Neural crest cell (in vitro differentiated cells): ENCODE data around the gene RESP18. TPM values are rescaled to one million over a fixed set of nuclear protein-coding genes. Genes with fewer than 3 reads are reported as not detected.

Experiments
- DNase-seq: peaks from one replicate; pipeline ENCODE4 v3.0.0; 2021; ENCODE audit warnings: low read depth, mixed read lengths, low spot score
- H3K27ac Mint-ChIP-seq: one replicate; pipeline ENCODE4 v1.8.0; 2021; ENCODE audit warnings: mild to moderate bottlenecking, mixed read lengths; ENCODE audit not compliant: unreplicated experiment
- H3K27me3 Mint-ChIP-seq: 2 replicates; pipeline ENCODE4 v1.8.0; 2021; ENCODE audit warnings: low read depth, mild to moderate bottlenecking, mixed read lengths
- H3K36me3 Mint-ChIP-seq: 2 replicates; pipeline ENCODE4 v1.8.0; 2021; ENCODE audit warnings: low read depth, mild to moderate bottlenecking, mixed read lengths
- H3K4me1 Mint-ChIP-seq: 2 replicates; pipeline ENCODE4 v1.8.0; 2021; ENCODE audit warnings: mixed read lengths
- H3K4me3 Mint-ChIP-seq: one replicate; pipeline ENCODE4 v1.8.0; 2021; ENCODE audit warnings: mild to moderate bottlenecking, mixed read lengths
- H3K9me3 Mint-ChIP-seq: 2 replicates; pipeline ENCODE4 v1.8.0; 2021; ENCODE audit warnings: mixed read lengths
- total RNA-seq: library from RNA; stranded (reverse); gene quantifications from 2 replicates; pipeline ENCODE4 v1.2.1, GENCODE V29; 2021
- TF ChIP-seq, protein P1 (sequence below): fragments of 200-600 bp; sonication (generic); conservative IDR thresholded peaks from 2 replicates; pipeline ENCODE4 v1.5.0; 2021; ENCODE audit warnings: antibody characterized with exemption, mild to moderate bottlenecking

RESP18 gene
- total RNA-seq, 1 donor from 2014 or later: not detected

- Mint-ChIP-seq H3K4me3 (no peak overlapping the region), H3K4me1 (peaks cover 8% of the 10 kb centered on the region), H3K27me3 (peaks cover 70% of the 10 kb centered on the region), H3K27ac (no peak overlapping the region), H3K36me3 (no peaks in the 10 kb centered on the region), H3K9me3 (no peaks in the 10 kb centered on the region)
- TF ChIP-seq, protein P1, sequence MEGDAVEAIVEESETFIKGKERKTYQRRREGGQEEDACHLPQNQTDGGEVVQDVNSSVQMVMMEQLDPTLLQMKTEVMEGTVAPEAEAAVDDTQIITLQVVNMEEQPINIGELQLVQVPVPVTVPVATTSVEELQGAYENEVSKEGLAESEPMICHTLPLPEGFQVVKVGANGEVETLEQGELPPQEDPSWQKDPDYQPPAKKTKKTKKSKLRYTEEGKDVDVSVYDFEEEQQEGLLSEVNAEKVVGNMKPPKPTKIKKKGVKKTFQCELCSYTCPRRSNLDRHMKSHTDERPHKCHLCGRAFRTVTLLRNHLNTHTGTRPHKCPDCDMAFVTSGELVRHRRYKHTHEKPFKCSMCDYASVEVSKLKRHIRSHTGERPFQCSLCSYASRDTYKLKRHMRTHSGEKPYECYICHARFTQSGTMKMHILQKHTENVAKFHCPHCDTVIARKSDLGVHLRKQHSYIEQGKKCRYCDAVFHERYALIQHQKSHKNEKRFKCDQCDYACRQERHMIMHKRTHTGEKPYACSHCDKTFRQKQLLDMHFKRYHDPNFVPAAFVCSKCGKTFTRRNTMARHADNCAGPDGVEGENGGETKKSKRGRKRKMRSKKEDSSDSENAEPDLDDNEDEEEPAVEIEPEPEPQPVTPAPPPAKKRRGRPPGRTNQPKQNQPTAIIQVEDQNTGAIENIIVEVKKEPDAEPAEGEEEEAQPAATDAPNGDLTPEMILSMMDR: no peak
- DNase-seq: no peak
Observed at GRCh38 chr2:219344751-219345430, 12.3 kb upstream of the RESP18 start.

DNA sequence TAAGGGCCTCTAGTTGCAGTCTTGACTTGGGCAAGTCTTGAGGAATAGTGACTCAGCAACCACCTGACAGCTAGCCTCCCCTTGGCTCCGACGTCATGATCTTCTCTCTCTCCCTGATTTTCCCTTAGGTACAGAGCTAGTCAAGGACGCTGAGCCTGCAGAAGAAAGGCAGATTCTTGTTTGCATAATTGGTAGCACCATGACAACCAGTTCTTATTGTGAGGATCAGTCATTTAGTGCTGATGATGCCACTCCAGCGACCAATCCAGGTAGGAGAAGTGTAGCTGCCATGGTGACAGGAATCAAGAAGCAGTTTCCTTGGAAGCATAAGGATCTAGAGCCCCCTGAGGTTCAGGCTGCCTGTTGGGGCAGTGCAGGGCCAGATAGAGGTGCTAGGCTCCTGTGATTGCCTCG is 2.8 kb upstream of the RESP18 start:
- H3K27me3 Mint-ChIP-seq: peaks cover 97% of the 10 kb centered on the region
- H3K4me3 Mint-ChIP-seq: no peak overlapping the region
- H3K36me3 Mint-ChIP-seq: no peaks in the 10 kb centered on the region
- DNase-seq: no peak
- peaks cover 3% of the 10 kb centered on the region for H3K4me1 Mint-ChIP-seq
- H3K9me3 Mint-ChIP-seq: no peaks in the 10 kb centered on the region
- no peak overlapping the region for H3K27ac Mint-ChIP-seq
- TF ChIP-seq, protein P1: no peak

DNA sequence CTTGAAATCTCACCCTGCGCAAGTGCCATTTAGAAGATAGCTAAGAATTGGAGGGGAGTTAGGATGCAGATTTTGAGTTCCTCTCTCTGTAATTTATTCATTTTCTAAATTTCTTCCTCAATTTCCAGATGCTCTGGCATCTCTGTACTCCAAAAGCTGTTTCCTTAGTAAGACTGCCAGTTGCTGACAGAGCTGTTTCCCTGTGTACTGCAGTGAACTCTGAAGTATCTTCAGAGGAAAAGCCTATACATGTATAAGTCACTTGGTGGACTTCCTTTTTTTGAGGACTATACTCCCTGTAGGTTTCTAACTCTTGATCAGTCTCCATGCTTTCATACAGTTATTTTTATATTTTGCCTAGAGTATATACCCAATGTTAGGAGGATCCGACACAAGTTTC is 1.5 kb upstream of the RESP18 start:
- H3K27ac Mint-ChIP-seq: no peak overlapping the region
- H3K36me3 Mint-ChIP-seq: no peaks in the 10 kb centered on the region
- TF ChIP-seq, protein P1: no peak
- no peaks in the 10 kb centered on the region for H3K9me3 Mint-ChIP-seq
- H3K27me3 Mint-ChIP-seq: peaks cover 97% of the 10 kb centered on the region
- no peak for DNase-seq
- H3K4me1 Mint-ChIP-seq: peaks cover 3% of the 10 kb centered on the region
- H3K4me3 Mint-ChIP-seq: no peak overlapping the region

DNA sequence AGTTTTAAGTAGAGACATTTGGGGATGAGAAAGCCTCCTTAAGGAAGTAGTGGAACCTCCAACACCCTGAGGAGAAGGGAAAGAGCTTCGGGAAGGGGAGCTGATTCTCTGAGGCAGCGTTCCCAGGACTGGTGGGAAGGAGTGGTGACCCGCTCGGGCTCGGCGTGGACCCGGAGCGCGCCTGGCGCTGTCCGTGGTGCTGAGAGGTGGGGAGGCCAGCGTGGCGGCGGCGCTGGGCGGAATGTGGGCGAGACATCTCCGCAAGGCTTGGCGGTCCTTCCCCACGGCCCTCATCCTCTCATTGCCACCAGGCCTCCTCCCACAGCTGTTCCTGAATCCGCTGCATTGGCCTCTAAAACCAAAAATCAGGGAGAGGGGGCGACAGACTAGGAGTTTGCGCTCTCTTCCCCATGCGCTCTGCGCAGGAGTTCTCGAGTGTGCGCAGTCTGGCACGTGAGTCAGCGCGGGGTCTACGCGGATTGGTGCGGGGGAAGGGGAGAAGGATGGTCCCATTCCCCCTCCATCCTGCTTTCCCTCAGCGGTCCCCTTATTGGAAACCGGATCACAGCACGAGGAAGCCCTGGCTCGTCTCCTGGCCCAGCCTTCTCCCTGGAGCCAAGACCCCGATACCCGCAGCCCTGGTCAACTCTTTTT is 857 bp downstream of the RESP18 start:
- Mint-ChIP-seq H3K9me3 (no peaks in the 10 kb centered on the region), H3K4me1 (peaks cover 3% of the 10 kb centered on the region), H3K4me3 (no peak overlapping the region), H3K27ac (no peak overlapping the region), H3K36me3 (no peaks in the 10 kb centered on the region), H3K27me3 (peaks cover 100% of the 10 kb centered on the region)
- peak; percentile 72 for DNase-seq
- TF ChIP-seq, protein P1: no peak

- H3K36me3 Mint-ChIP-seq: no peaks in the 10 kb centered on the region
- H3K27ac Mint-ChIP-seq: no peak overlapping the region
- DNase-seq: no peak
- H3K9me3 Mint-ChIP-seq: no peaks in the 10 kb centered on the region
- TF ChIP-seq, protein P1: no peak
- H3K27me3 Mint-ChIP-seq: peaks cover 98% of the 10 kb centered on the region
- no peaks in the 10 kb centered on the region for H3K4me1 Mint-ChIP-seq
- no peak overlapping the region for H3K4me3 Mint-ChIP-seq
Observed at GRCh38 chr2:219327719-219328118, 4.8 kb downstream of the RESP18 start.
